Fibroblast of villous mesenchyme (primary cell): Measurements from ENCODE around the gene HECTD1. TPM values are rescaled to one million over a fixed set of nuclear protein-coding genes. Genes with fewer than 3 reads are reported as not detected.
"Not testable (repeated sequence)": the region's sequence is repeated elsewhere in the genome, so short reads cannot be mapped to it uniquely, and the experiment has no call there.

Experiments
- DNase-seq: peaks from one replicate; pipeline ENCODE4 v3.0.0-alpha.2; 2010; ENCODE audit warnings: low read depth
- H3K4me3 ChIP-seq: 2 replicates; pipeline ENCODE4 v1.5.1; 2011; ENCODE audit warnings: low read depth, mild to moderate bottlenecking, low read length
- CTCF ChIP-seq: IDR thresholded peaks from 2 replicates; pipeline ENCODE4 v1.5.1; 2012; ENCODE audit warnings: low read depth, mild to moderate bottlenecking, low read length; ENCODE audit not compliant: insufficient read depth
- total RNA-seq: library from RNA; depleted of rRNA; stranded (reverse); fragments of >200 nt; gene quantifications from 2 replicates; pipeline ENCODE4 v1.2.3, GENCODE V29; 2012

Gene HECTD1
- total RNA-seq, 1 donor: 283 TPM

DNA sequence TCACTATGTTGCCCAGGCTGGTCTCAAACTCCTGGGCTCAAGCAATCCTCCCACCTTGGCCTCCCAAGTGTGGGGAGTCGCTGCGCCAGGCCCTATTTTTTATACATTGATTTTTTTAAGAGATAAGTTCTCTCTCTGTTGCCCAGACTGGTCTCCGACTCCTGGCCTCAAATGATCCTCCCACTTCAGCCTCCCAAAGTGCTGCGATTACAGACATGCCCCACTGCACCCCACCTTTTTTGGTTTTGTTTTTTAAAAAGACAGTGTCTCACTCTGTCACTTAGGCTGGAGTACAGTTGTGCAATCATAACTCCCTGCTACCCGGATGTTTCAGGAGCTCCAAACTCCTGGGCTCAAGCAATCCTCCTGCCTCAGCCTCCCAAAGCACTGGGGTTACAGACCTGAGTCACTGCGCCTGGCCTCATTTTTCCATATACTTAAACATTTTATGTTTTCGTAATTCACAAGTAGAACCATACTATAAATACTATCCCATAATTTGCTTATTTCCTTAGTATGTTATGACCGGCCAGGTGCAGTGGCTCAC is 16.8 kb downstream of the HECTD1 start:
- TF ChIP-seq CTCF: no peak
- DNase-seq: no peak
- H3K4me3 ChIP-seq: no peak overlapping the region

GRCh38 chr14:31190219-31190603 is 17.4 kb downstream of the HECTD1 start:
- DNase-seq: no peak

GRCh38 chr14:31189346-31190218 is 18.0 kb downstream of the HECTD1 start:
- no peak for TF ChIP-seq CTCF
- no peak overlapping the region for H3K4me3 ChIP-seq
- no peak for DNase-seq

More at GRCh38 chr14:31190219-31190603, 17.4 kb downstream of the HECTD1 start:
- H3K4me3 ChIP-seq: no peak overlapping the region
- TF ChIP-seq CTCF: no peak

GRCh38 chr14:31188744-31189143 is 18.8 kb downstream of the HECTD1 start:
- TF ChIP-seq CTCF: no peak
- DNase-seq: no peak
- no peak overlapping the region for H3K4me3 ChIP-seq

DNA sequence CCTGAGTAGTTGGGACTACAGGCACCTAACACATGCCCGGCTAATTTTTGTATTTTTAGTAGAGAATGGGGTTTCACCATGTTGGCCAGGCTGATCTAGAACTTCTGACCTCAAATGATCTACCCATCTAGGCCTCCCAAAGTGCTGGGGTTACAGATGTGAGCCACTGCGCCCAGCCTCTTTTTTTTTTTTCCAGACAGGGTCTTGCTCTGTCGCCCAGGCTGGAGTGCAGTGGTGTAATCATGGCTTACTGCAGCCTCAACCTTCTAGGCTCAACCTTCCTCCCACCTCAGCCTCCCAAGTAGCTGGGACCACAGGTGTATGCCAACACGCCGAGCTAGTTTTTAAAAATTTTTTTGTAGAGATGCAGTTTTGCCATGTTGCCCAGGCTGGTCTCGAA is 25.6 kb downstream of the HECTD1 start:
- DNase-seq: not testable (repeated sequence)

GRCh38 chr14:31181271-31181670 is 26.3 kb downstream of the HECTD1 start:
- no peak overlapping the region for H3K4me3 ChIP-seq
- DNase-seq: no peak
- TF ChIP-seq CTCF: no peak

More for the DNA sequence above, 25.6 kb downstream of the HECTD1 start:
- H3K4me3 ChIP-seq: not testable (repeated sequence)

DNA sequence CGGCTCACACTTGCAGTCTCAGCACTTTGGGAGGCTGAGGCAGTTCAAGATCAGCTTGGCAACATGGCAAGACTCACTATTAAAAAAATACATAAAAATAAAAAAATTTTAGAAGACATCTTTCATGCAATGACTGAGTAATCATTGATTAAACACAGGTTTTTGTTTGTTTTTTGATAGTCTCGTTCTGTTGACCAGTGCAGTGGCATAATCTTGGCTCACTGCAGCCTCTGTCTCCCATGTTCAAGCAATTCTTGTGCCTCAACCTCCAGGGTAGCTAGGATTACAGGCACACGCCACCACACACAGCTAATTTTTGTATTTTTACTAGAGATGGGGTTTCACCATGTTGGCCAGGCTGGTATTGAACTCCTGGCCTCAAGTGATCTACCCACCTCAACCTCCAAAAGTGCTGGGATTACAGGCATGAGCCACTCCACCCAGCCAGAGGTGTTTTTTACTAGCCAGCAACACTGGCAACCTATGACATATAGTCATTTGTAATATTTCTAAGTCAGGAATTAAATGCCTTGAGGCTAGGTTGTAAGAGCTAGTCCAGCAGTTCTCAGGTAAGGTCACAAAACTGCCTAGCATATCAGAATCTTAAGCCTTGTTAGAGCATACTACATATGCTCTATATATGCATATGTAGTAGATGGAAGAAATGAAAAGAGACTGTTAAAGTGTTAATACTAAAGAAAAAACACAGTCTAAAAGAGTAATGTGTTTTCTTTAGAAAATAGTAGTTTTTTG is 27.1 kb downstream of the HECTD1 start:
- no peak for DNase-seq
- no peak overlapping the region for H3K4me3 ChIP-seq
- no peak for TF ChIP-seq CTCF
